K562 (cell line): ENCODE results near the gene CLSTN1. TPM values are rescaled to one million over a fixed set of nuclear protein-coding genes. Genes with fewer than 3 reads are reported as not detected.
A peak's percentile ranks its signal among the peaks of the same experiment; 100 is the strongest.
"Not testable (repeated sequence)": the region's sequence is repeated elsewhere in the genome, so short reads cannot be mapped to it uniquely, and the experiment has no call there.

Source experiments
- ATAC-seq: fragments of 200-7000 bp; cut with Tn5 transposase; 3 replicates; pipeline ENCODE4 v1.9.1; 2020; ENCODE audit warnings: moderate library complexity
- BruUV-seq: library from RNA; stranded (reverse); fragments of 400-500 nt; replicated peaks from 2 replicates; lab custom pipeline; 2021; lab: Mats Ljungman, UMichigan
- CTCF ChIA-PET: fragments of 300-600 bp; formaldehyde crosslinking; extraction: SDS; loops from one replicate; lab custom pipeline; 2021; ENCODE audit warnings: low intra/inter-chr PET ratio; lab: Yijun Ruan, JAX
- POLR2A ChIA-PET: fragments of 300-600, 350-650 bp; sonication (Branson Sonifier 250); formaldehyde crosslinking; extraction: SDS; loops from one replicate; lab custom pipeline; 2021; ENCODE audit warnings: antibody characterized with exemption, inconsistent platforms; lab: Yijun Ruan, JAX
- DNase-seq, 4 experiments: peaks; one replicate each; pipeline versions ENCODE4 v3.0.0 to v3.0.0-alpha.2; 2011 to 2018; ENCODE audit warnings: low spot score in 3 of 4, mixed read lengths in 3 of 4; ENCODE audit errors: extremely low read depth in 1 of 4
- FAIRE-seq: peaks from 2 replicates; lab custom pipeline; 2011; peaks lifted over from hg19 to GRCh38; lab: Jason Lieb, UNC
- H2AFZ ChIP-seq: 2 replicates; pipeline ENCODE4 v1.6.0; 2011; ENCODE audit warnings: low read depth, low read length, control low read depth, inconsistent platforms
- H3K27ac ChIP-seq: fragments of 200-600 bp; 3 replicates; pipeline ENCODE4 v1.8.0; 2011; ENCODE audit warnings: low read depth, mild to moderate bottlenecking, control low read depth, inconsistent platforms, low read length, moderate library complexity, mixed read lengths; ENCODE audit errors: extremely low read depth
- H3K27me3 ChIP-seq, 2 experiments: fragments of 300-600 bp in 1 of 2; 2 replicates in 1 of 2; 3 replicates in 1 of 2; pipeline versions ENCODE4 v1.6.0 to v1.8.0; 2011; ENCODE audit warnings: inconsistent platforms in 2 of 2, low read length in 2 of 2, mild to moderate bottlenecking in 1 of 2, mixed read lengths in 1 of 2, moderate library complexity in 1 of 2; ENCODE audit not compliant: control insufficient read depth in 2 of 2, insufficient read depth in 2 of 2
- H3K36me3 ChIP-seq: fragments of 300-600 bp; 3 replicates; pipeline ENCODE4 v1.8.0; 2011; ENCODE audit warnings: mild to moderate bottlenecking, low read length, inconsistent platforms; ENCODE audit not compliant: control insufficient read depth, insufficient read depth
- H3K4me1 ChIP-seq, 2 experiments: fragments of 200-600 bp in 1 of 2; replicated peaks in 1 of 2; 2 replicates in 1 of 2; 3 replicates in 1 of 2; pipeline versions ENCODE4 v1.5.1 to v1.8.0; 2011; ENCODE audit warnings: inconsistent platforms in 2 of 2, low read length in 2 of 2, mild to moderate bottlenecking in 1 of 2, mixed read lengths in 1 of 2, moderate library complexity in 1 of 2; ENCODE audit not compliant: control insufficient read depth in 2 of 2, insufficient read depth in 2 of 2
- H3K4me2 ChIP-seq: 2 replicates; pipeline ENCODE4 v1.6.1; 2011; ENCODE audit warnings: low read length, control low read depth, inconsistent platforms, mixed read lengths; ENCODE audit not compliant: insufficient read depth
- H3K4me3 ChIP-seq: fragments of 200-600 bp; sonication (generic), shearing (Covaris generic); 2 replicates; pipeline ENCODE4 v1.5.1; 2016; ENCODE audit warnings: control low read depth, inconsistent platforms
- H3K79me2 ChIP-seq: fragments of 200-600 bp; 3 replicates; pipeline ENCODE4 v1.8.0; 2011; ENCODE audit warnings: low read length, inconsistent platforms; ENCODE audit not compliant: control insufficient read depth, insufficient read depth
- H3K9ac ChIP-seq, 2 experiments: 2 replicates each; pipeline versions ENCODE4 v1.6.0 to v1.6.1; 2011; ENCODE audit warnings: low read depth in 2 of 2, low read length in 2 of 2, control low read depth in 1 of 2, inconsistent platforms in 1 of 2, mild to moderate bottlenecking in 1 of 2, mixed read lengths in 1 of 2; ENCODE audit not compliant: insufficient read depth in 1 of 2
- H3K9me1 ChIP-seq: one replicate; pipeline ENCODE4 v1.6.0; 2011; ENCODE audit warnings: inconsistent platforms, mild to moderate bottlenecking, low read length, moderate library complexity; ENCODE audit not compliant: control insufficient read depth, insufficient read depth
- H3K9me3 ChIP-seq: replicated peaks from 2 replicates; pipeline ENCODE4 v1.5.1; 2011; ENCODE audit warnings: low read depth, low read length, inconsistent platforms; ENCODE audit not compliant: control insufficient read depth, insufficient read depth
- H4K20me1 ChIP-seq: replicated peaks from 2 replicates; pipeline ENCODE4 v1.6.1; 2011; ENCODE audit warnings: low read length, inconsistent platforms, mixed read lengths; ENCODE audit not compliant: control insufficient read depth, insufficient read depth
- BCOR ChIP-seq: fragments of 450-650 bp; IDR thresholded peaks from 2 replicates; pipeline ENCODE4 v1.6.1; 2016
- CBFA2T2 ChIP-seq: fragments of 450-650 bp; conservative IDR thresholded peaks from 2 replicates; pipeline ENCODE4 v1.6.1; 2017; ENCODE audit warnings: mild to moderate bottlenecking
- CLOCK ChIP-seq: fragments of 250-450 bp; sonication (Bioruptor Pico); IDR thresholded peaks from 2 replicates; pipeline ENCODE4 v1.4.0; 2020; ENCODE audit warnings: mild to moderate bottlenecking, moderate library complexity, borderline replicate concordance
- FOXJ2 ChIP-seq: fragments of 200-800 bp; sonication (Bioruptor generic); IDR thresholded peaks from 2 replicates; pipeline ENCODE4 v1.6.1; 2016; ENCODE audit warnings: missing genetic modification characterization, missing compliant biosample characterization
- NCOA1 ChIP-seq: fragments of 450-650 bp; IDR thresholded peaks from 2 replicates; pipeline ENCODE4 v1.6.1; 2016; ENCODE audit warnings: low read depth
- NR2F6 ChIP-seq: fragments of 450-650 bp; formaldehyde crosslinking; IDR thresholded peaks from 2 replicates; pipeline ENCODE4 v1.4.0; 2020; ENCODE audit warnings: mild to moderate bottlenecking
- RBM34 ChIP-seq: fragments of 200-400 bp; formaldehyde crosslinking; IDR thresholded peaks from 2 replicates; pipeline ENCODE4 v1.6.1; 2018; ENCODE audit warnings: low read length, borderline replicate concordance; ENCODE audit not compliant: insufficient read depth
- SREBF1 ChIP-seq: fragments of 150-350 bp; IDR thresholded peaks from 2 replicates; pipeline ENCODE4 v1.6.1; 2014; ENCODE audit warnings: antibody characterized with exemption, low read depth, low read length, borderline replicate concordance
- ZNF121 ChIP-seq: sonication (generic); formaldehyde crosslinking; conservative IDR thresholded peaks from 2 replicates; pipeline ENCODE4 v1.8.0; 2022; ENCODE audit warnings: missing genetic modification reagents
- ZNF449 ChIP-seq: fragments of 250-450 bp; sonication (Bioruptor Pico); IDR thresholded peaks from 2 replicates; pipeline ENCODE4 v1.8.0; 2022; ENCODE audit warnings: moderate library complexity, mild to moderate bottlenecking, inconsistent platforms
- WGBS: fragments of 100-300 bp; shearing (Covaris generic); methylation state at CpG from one replicate; pipeline ENCODE4 v1.1.6; 2016; ENCODE audit warnings: low coverage, mixed read lengths; ENCODE audit not compliant: insufficient coverage; ENCODE audit errors: missing lambda C conversion rate; 5-methylcytosine and 5-hydroxymethylcytosine counted together
- in situ Hi-C: fragments of 300-500 bp; cut with MboI; formaldehyde crosslinking; loops from 4 replicates; pipeline ENCODE4 v1.15.0; 2018; ENCODE audit warnings: inconsistent platforms, mixed read lengths
- intact Hi-C: fragments of 100-400 bp; cut with micrococcal nuclease; formaldehyde crosslinking; loops from 2 replicates; pipeline ENCODE4 v1.14.2; 2022
- polyA plus RNA-seq, 8 experiments: library from polyadenylated mRNA; depleted of rRNA in 4 of 8; stranded (reverse) in 5 of 8; unstranded in 3 of 8; fragments of >200 nt; fragmentation: Nextera tagmentation in 2 of 8; fragmentation: Illumina TruSeq in 1 of 8; extraction: Ambion mirVana in 2 of 8; extraction: Trizol in 1 of 8; gene quantifications; 2 replicates each; pipeline versions ENCODE4 v1.2.1 to v1.2.3, GENCODE V29; 2011 to 2014; ENCODE audit warnings: inconsistent platforms in 1 of 8, missing spikeins in 1 of 8
- total RNA-seq, 7 experiments: library from RNA; depleted of rRNA in 6 of 7; stranded (reverse); fragments of >200 nt in 6 of 7; fragmentation: Illumina TruSeq in 2 of 7; extraction: Trizol in 2 of 7; gene quantifications; 2 replicates each; pipeline versions ENCODE4 v1.2.1 to v1.2.3, GENCODE V29; 2011 to 2021; ENCODE audit warnings: low replicate concordance in 1 of 7

The CLSTN1 gene
- total and polyA plus RNA-seq, 9 of the 15 experiments (the other 6 are each of a cell fraction or from before 2014, with no cell fraction given), result 1.1 to 32.5 (median 13.3) TPM

- H3K4me1 ChIP-seq, CTCF ChIA-PET, H3K9me3 ChIP-seq, H3K36me3 ChIP-seq, H3K9me1 ChIP-seq, BruUV-seq, POLR2A ChIA-PET, FAIRE-seq, H3K27ac ChIP-seq, H3K4me3 ChIP-seq, intact Hi-C loops, DNase-seq, ATAC-seq, H3K4me2 ChIP-seq, H2AFZ ChIP-seq, H4K20me1 ChIP-seq, H3K27me3 ChIP-seq, H3K79me2 ChIP-seq, H3K9ac ChIP-seq: not testable (repeated sequence)
- 0 out of 2 replicates have a peak, but pooled peaks have one; percentile 25 for TF ChIP-seq BCOR
- peak; percentile 87 for TF ChIP-seq ZNF121 (CRISPR knock-in tag)
- in situ Hi-C loops, result loop anchor here (5.0 kb wide), 1 partner anchor 78 kb away; no protein-coding TSS in a partner anchor
- 64% methylated on average over 4 of the region's 4 CpGs for WGBS
Observed at GRCh38 chr1:9789700-9790099, 34.1 kb downstream of the CLSTN1 start.

- WGBS, result 82% methylated on average over 8 of the region's 8 CpGs
- Histone ChIP-seq H4K20me1 (peaks cover 7% of the 10 kb centered on the region; the same call in 1 of the 2 replicates), H3K9ac (no peak overlapping the region), H3K36me3 (no peaks in the 10 kb centered on the region), H3K4me2 (no peak overlapping the region; the same call in 1 of the 2 replicates), H3K27ac (no peak overlapping the region), H2AFZ (no peak overlapping the region), H3K27me3 (0 out of 5 replicates have a peak, but pooled peaks cover 0 to 5% of the 10 kb centered on the region in 2 experiments), H3K79me2 (no peaks in the 10 kb centered on the region), H3K4me3 (no peak overlapping the region), H3K9me1 (no peaks in the 10 kb centered on the region), H3K4me1 (peaks cover 0 to 3% of the 10 kb centered on the region in 2 experiments; a peak in 2 of 5 replicates), H3K9me3 (no peaks in the 10 kb centered on the region)
- no peak for DNase-seq
- BruUV-seq, result no TSS peak
- ATAC-seq, result no peak
- no peak for FAIRE-seq
- ChIA-PET CTCF (interaction anchor here (5.3 kb wide), 1 partner anchor 80 kb away, joined by 86 read pairs; no protein-coding TSS in a partner anchor), POLR2A (interaction anchor here (0.8 to 1.2 kb wide), 3 partner anchors 10 to 17 kb away, joined by 3 read pairs; no protein-coding TSS in a partner anchor)
- intact Hi-C loops, result no loop called here
- in situ Hi-C loops, result loop anchor here (5.0 kb wide), 1 partner anchor 80 kb away; no protein-coding TSS in a partner anchor
- no peak for TF ChIP-seq SREBF1
- no peak for TF ChIP-seq CBFA2T2
- TF ChIP-seq ZNF449 (CRISPR knock-in tag), result no peak
- TF ChIP-seq CLOCK (CRISPR knock-in tag), result no peak
- TF ChIP-seq NCOA1, result no peak
- TF ChIP-seq RBM34, result no peak
- no peak for TF ChIP-seq FOXJ2 (tag)
- no peak for TF ChIP-seq NR2F6 (CRISPR knock-in tag)
Observed at GRCh38 chr1:9787702-9788101, 36.1 kb downstream of the CLSTN1 start.
